H4 (cell line): Measurements from ENCODE around the gene SLC22A23. TPM values are rescaled to one million over a fixed set of nuclear protein-coding genes. Genes with fewer than 3 reads are reported as not detected.
A peak's percentile ranks its signal among the peaks of the same experiment; 100 is the strongest.
"Not testable (repeated sequence)": the region's sequence is repeated elsewhere in the genome, so short reads cannot be mapped to it uniquely, and the experiment has no call there.

Experiments used
- DNase-seq: peaks from one replicate; pipeline ENCODE4 v3.0.0-alpha.2; 2015; ENCODE audit warnings: low spot score
- total RNA-seq: library from RNA; depleted of rRNA; stranded (reverse); fragments of >200 nt; shearing (Covaris generic); gene quantifications from 2 replicates; pipeline ENCODE4 v1.2.3, GENCODE V29; 2014

SLC22A23 gene
- total RNA-seq, 1 experiment from 2014 or later: 1.9 TPM

- DNase-seq: peak; percentile 30
Observed at GRCh38 chr6:3385660-3386151, 71.1 kb downstream of the SLC22A23 start.

- not testable (repeated sequence) for DNase-seq
Observed at GRCh38 chr6:3385181-3385580, 71.7 kb downstream of the SLC22A23 start.

- no peak for DNase-seq
Observed at GRCh38 chr6:3384241-3385143, 72.4 kb downstream of the SLC22A23 start.

GRCh38 chr6:3383525-3383924 is 73.3 kb downstream of the SLC22A23 start:
- peak; percentile 35 for DNase-seq

- DNase-seq: peak; percentile 35
Observed at GRCh38 chr6:3382326-3383279, 74.2 kb downstream of the SLC22A23 start.

- DNase-seq: no peak
Observed at GRCh38 chr6:3381233-3381921, 75.5 kb downstream of the SLC22A23 start.

GRCh38 chr6:3380344-3381232 is 76.3 kb downstream of the SLC22A23 start:
- no peak for DNase-seq

- no peak for DNase-seq
Observed at GRCh38 chr6:3379482-3380060, 77.3 kb downstream of the SLC22A23 start.

- not testable (repeated sequence) for DNase-seq
Observed at GRCh38 chr6:3378808-3379207, 78.0 kb downstream of the SLC22A23 start.

GRCh38 chr6:3378398-3378782 is 78.5 kb downstream of the SLC22A23 start:
- DNase-seq: not testable (repeated sequence)

- DNase-seq: no peak
Observed at GRCh38 chr6:3377536-3378397, 79.1 kb downstream of the SLC22A23 start.

GRCh38 chr6:3376893-3377535 is 79.8 kb downstream of the SLC22A23 start:
- no peak for DNase-seq

GRCh38 chr6:3376064-3376463 is 80.8 kb downstream of the SLC22A23 start:
- DNase-seq: no peak

- DNase-seq: no peak
Observed at GRCh38 chr6:3373597-3374203, 83.2 kb downstream of the SLC22A23 start.

GRCh38 chr6:3372912-3373554 is 83.8 kb downstream of the SLC22A23 start:
- DNase-seq: no peak

- DNase-seq: no peak
Observed at GRCh38 chr6:3372184-3372846, 84.5 kb downstream of the SLC22A23 start.
